HepG2 (cell line): ENCODE results near the gene RPL26.

Experiments
- ARNT ChIP-seq: fragments of 450-650 bp; IDR thresholded peaks from 2 replicates; pipeline ENCODE4 v1.6.1; 2017
- ASH2L ChIP-seq: fragments of 300-600, 200-600 bp; sonication (generic); IDR thresholded peaks from 2 replicates; pipeline ENCODE4 v1.7.0; 2017; ENCODE audit warnings: low read depth, mild to moderate bottlenecking, moderate library complexity, mixed read lengths, low read length; ENCODE audit not compliant: insufficient read length
- EZH2 ChIP-seq: conservative IDR thresholded peaks from 2 replicates; pipeline ENCODE4 v1.6.1; 2012; ENCODE audit warnings: mild to moderate bottlenecking, low read depth, low read length, moderate library complexity
- KLF13 ChIP-seq: sonication (generic); formaldehyde crosslinking; IDR thresholded peaks from 2 replicates; pipeline ENCODE4 v1.4.0; 2020; ENCODE audit warnings: mild to moderate bottlenecking, missing genetic modification reagents
- MED1 ChIP-seq: sonication (generic); formaldehyde crosslinking; IDR thresholded peaks from 2 replicates; pipeline ENCODE4 v1.4.0; 2020; ENCODE audit warnings: missing genetic modification reagents
- POLR2A ChIP-seq, 2 experiments: IDR thresholded peaks; 2 replicates each; pipeline ENCODE4 v1.6.1; 2011; ENCODE audit warnings: low read depth in 2 of 2, low read length in 2 of 2, mild to moderate bottlenecking in 1 of 2, moderate library complexity in 1 of 2; ENCODE audit not compliant: insufficient read depth in 1 of 2
- SIN3A ChIP-seq: IDR thresholded peaks from 2 replicates; pipeline ENCODE4 v1.6.1; 2011; ENCODE audit warnings: low read depth, mild to moderate bottlenecking, control low read depth, low read length, borderline replicate concordance
- ZBTB40 ChIP-seq, 2 experiments: fragments of 450-650 bp in 1 of 2; sonication (generic) in 1 of 2; formaldehyde crosslinking in 1 of 2; IDR thresholded peaks; 2 replicates each; pipeline versions ENCODE4 v1.6.1 to v1.8.0; 2016 to 2022; ENCODE audit warnings: antibody characterized with exemption in 1 of 2, mild to moderate bottlenecking in 1 of 2, missing genetic modification reagents in 1 of 2
- ZNF225 ChIP-seq: sonication (generic); formaldehyde crosslinking; IDR thresholded peaks from 2 replicates; pipeline ENCODE4 v1.4.0; 2020; ENCODE audit warnings: mild to moderate bottlenecking, missing genetic modification reagents
- ZNF501 ChIP-seq: sonication (generic); formaldehyde crosslinking; IDR thresholded peaks from 2 replicates; pipeline ENCODE4 v1.5.1; 2020; ENCODE audit warnings: mild to moderate bottlenecking, moderate library complexity, missing genetic modification reagents
- ZNF766 ChIP-seq: sonication (generic); formaldehyde crosslinking; IDR thresholded peaks from 2 replicates; pipeline ENCODE4 v1.5.0; 2020; ENCODE audit warnings: missing genetic modification reagents, borderline replicate concordance
- TF ChIP-seq, protein P1 (sequence below): sonication (generic); formaldehyde crosslinking; IDR thresholded peaks from 2 replicates; pipeline ENCODE4 v1.5.0; 2020; ENCODE audit warnings: mild to moderate bottlenecking, missing genetic modification reagents, moderate library complexity

DNA sequence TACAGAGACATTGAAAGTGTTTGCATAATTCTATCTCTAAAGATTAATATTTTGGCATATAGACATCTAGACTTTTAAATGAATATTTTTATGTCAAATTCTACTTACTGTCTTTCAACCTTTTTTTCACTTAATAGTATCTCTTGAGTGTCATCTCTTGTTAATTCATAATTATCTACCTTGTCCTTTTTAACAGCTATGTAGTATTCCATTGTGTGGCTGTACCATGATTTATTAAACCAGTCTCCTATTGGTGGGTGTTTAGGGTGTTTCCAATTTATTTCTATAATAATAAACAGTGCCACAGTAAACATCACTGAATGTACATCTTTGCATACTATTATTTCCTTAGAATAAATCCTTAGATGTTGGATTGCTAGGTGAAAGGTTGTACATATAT is 30.9 kb upstream of the RPL26 start:
- TF ChIP-seq ASH2L (no peak), MED1 (CRISPR knock-in tag) (no peak), EZH2 (no peak), ARNT (no peak), POLR2A (IDR thresholded peaks at IDR 0.05; ENCODE audit: insufficient read depth in 1 of 2, low read depth in 2 of 2, low read length in 2 of 2) (no peak), ZBTB40 (IDR thresholded peaks at IDR 0.05) (no peak), ZBTB40 (CRISPR knock-in tag; IDR thresholded peaks at IDR 0.05) (no peak), KLF13 (no peak), SIN3A (no peak), ZNF225 (CRISPR knock-in tag) (no peak), ZNF501 (CRISPR knock-in tag) (no peak), ZNF766 (CRISPR knock-in tag) (no peak)
- TF ChIP-seq, protein P1, sequence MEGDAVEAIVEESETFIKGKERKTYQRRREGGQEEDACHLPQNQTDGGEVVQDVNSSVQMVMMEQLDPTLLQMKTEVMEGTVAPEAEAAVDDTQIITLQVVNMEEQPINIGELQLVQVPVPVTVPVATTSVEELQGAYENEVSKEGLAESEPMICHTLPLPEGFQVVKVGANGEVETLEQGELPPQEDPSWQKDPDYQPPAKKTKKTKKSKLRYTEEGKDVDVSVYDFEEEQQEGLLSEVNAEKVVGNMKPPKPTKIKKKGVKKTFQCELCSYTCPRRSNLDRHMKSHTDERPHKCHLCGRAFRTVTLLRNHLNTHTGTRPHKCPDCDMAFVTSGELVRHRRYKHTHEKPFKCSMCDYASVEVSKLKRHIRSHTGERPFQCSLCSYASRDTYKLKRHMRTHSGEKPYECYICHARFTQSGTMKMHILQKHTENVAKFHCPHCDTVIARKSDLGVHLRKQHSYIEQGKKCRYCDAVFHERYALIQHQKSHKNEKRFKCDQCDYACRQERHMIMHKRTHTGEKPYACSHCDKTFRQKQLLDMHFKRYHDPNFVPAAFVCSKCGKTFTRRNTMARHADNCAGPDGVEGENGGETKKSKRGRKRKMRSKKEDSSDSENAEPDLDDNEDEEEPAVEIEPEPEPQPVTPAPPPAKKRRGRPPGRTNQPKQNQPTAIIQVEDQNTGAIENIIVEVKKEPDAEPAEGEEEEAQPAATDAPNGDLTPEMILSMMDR (CRISPR knock-in tag) = no peak
